Gastrocnemius medialis (tissue), 4 donors: ENCODE data around the gene ADD3. TPM values are rescaled to one million over a fixed set of nuclear protein-coding genes. Genes with fewer than 3 reads are reported as not detected.
A peak's percentile ranks its signal among the peaks of the same experiment; 100 is the strongest.

ENCODE experiments used
- ATAC-seq, 2 donors: fragments of 150-250 bp; one replicate each; pipeline ENCODE4 v1.9.1; 2016
- DNase-seq, 2 donors: peaks; one replicate each; pipeline ENCODE4 v3.0.0-alpha.2; 2019
- H3K27ac ChIP-seq, 4 donors: fragments of 200-600 bp; sonication (generic); 1 replicate in 1 of 4; 2 replicates in 3 of 4; pipeline ENCODE4 v1.5.1; 2016 to 2018; ENCODE audit warnings: mild to moderate bottlenecking in 2 of 4, moderate library complexity in 1 of 4
- H3K27me3 ChIP-seq, 3 donors: fragments of 200-600 bp; sonication (generic) in 2 of 3; 1 replicate in 1 of 3; 2 replicates in 2 of 3; pipeline versions ENCODE4 v1.5.1 to v1.6.0; 2016 to 2019; ENCODE audit warnings: mild to moderate bottlenecking in 1 of 3, moderate library complexity in 1 of 3
- H3K36me3 ChIP-seq, 2 donors: fragments of 200-600 bp; sonication (generic) in 1 of 2; one replicate each; pipeline ENCODE4 v1.5.1; 2017 to 2018
- H3K4me1 ChIP-seq, 2 donors: fragments of 200-600 bp; sonication (generic) in 1 of 2; one replicate each; pipeline ENCODE4 v1.5.1; 2016 to 2017; ENCODE audit warnings: mild to moderate bottlenecking in 2 of 2
- H3K4me3 ChIP-seq, 4 donors: fragments of 200-600 bp; sonication (generic) in 3 of 4; 1 replicate in 1 of 4; 2 replicates in 3 of 4; pipeline ENCODE4 v1.5.1; 2016 to 2019; ENCODE audit warnings: mild to moderate bottlenecking in 2 of 4
- H3K9me3 ChIP-seq, 3 donors: fragments of 200-600 bp; sonication (generic) in 2 of 3; 1 replicate in 1 of 3; 2 replicates in 2 of 3; pipeline ENCODE4 v1.5.1; 2016 to 2019
- POLR2A ChIP-seq, 2 donors: fragments of 450-650 bp; IDR thresholded peaks; one replicate each; pipeline ENCODE4 v1.6.1; 2017; ENCODE audit warnings: antibody characterized with exemption in 2 of 2, mild to moderate bottlenecking in 2 of 2, moderate library complexity in 2 of 2
- in situ Hi-C, 4 donors: fragments of 200-750 bp; cut with MboI; loops; one replicate each; pipeline versions ENCODE4 v1.15.0 to v1.8.0; 2017; ENCODE audit warnings: low sequenced_read_pairs in 4 of 4
- intact Hi-C: fragments of 100-400 bp; cut with DNase I; formaldehyde crosslinking; loops from one replicate; pipeline ENCODE4 v1.15.1; 2023; ENCODE audit warnings: low total_unique reads
- total RNA-seq, 4 donors: library from RNA; depleted of rRNA; stranded (reverse); fragments of >200 nt; gene quantifications; one replicate each; pipeline versions ENCODE4 v1.1.0 to v1.2.3, GENCODE V29; 2016
- TF ChIP-seq, protein P1 (sequence below), 5 experiments: fragments of 450-650 bp in 3 of 5; fragments of 200-600 bp in 2 of 5; sonication (generic) in 2 of 5; IDR thresholded peaks in 4 of 5; conservative IDR thresholded peaks in 1 of 5; 1 replicate in 4 of 5; 2 replicates in 1 of 5; pipeline ENCODE4 v1.5.1; 2016 to 2019; ENCODE audit warnings: antibody characterized with exemption in 5 of 5, mild to moderate bottlenecking in 3 of 5, moderate library complexity in 3 of 5

The ADD3 gene
- total RNA-seq, 4 donors from 2014 or later, result 16.0 to 31.3 (median 18.4) TPM

DNA sequence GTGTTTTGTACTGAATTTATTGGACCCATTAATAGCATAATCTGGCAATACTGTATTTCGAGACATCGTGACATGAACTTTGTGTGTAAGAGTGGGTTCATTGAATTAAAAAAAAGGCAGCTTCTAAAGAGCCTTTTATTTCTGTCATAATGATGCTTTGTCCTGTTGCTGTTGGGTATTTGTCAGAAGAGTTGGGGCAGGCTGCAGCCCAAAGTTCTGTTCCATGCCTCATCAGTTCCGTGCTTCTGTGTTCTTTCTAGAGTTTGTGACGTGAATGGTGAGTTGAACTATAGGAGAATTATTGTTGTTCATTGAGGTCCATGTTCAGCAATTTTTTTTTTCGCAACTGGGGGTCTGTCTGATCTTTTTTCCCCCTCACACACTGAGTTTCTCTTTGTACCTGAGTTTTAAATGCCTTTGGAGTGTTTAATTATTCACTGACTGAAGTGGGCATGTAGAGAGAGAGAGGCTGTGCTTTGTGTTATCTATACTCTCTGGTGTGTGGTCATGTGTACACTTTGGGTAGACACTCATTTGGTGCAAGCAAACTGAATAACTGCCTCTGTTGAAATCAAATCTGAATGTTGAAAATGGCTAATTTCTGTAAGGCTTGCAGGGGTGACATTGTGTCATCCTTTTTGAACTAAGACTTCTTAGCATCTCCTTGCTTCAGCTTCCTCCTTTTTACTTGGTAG is 69.8 kb downstream of the ADD3 start:
- intact Hi-C loops, result loop anchor here (5.0 kb wide), 1 partner anchor 70 kb away; the partner anchor contains the start of gene ADD3
- Histone ChIP-seq H3K4me1 (peaks cover 45 to 54% of the 10 kb centered on the region in 2 donors), H3K4me3 (peak overlapping the region; percentile 2 to 29 (median 10)), H3K27me3 (no peaks in the 10 kb centered on the region), H3K27ac (peak overlapping the region; percentile 31 to 67 (median 45)), H3K9me3 (no peaks in the 10 kb centered on the region), H3K36me3 (no peaks in the 10 kb centered on the region)
- TF ChIP-seq, protein P1, sequence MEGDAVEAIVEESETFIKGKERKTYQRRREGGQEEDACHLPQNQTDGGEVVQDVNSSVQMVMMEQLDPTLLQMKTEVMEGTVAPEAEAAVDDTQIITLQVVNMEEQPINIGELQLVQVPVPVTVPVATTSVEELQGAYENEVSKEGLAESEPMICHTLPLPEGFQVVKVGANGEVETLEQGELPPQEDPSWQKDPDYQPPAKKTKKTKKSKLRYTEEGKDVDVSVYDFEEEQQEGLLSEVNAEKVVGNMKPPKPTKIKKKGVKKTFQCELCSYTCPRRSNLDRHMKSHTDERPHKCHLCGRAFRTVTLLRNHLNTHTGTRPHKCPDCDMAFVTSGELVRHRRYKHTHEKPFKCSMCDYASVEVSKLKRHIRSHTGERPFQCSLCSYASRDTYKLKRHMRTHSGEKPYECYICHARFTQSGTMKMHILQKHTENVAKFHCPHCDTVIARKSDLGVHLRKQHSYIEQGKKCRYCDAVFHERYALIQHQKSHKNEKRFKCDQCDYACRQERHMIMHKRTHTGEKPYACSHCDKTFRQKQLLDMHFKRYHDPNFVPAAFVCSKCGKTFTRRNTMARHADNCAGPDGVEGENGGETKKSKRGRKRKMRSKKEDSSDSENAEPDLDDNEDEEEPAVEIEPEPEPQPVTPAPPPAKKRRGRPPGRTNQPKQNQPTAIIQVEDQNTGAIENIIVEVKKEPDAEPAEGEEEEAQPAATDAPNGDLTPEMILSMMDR (IDR thresholded peaks at IDR 0.05 in 4 of 5, conservative IDR thresholded peaks at IDR 0.05 in 1 of 5), result no peak
- no peak for TF ChIP-seq POLR2A (IDR thresholded peaks at IDR 0.05)
- in situ Hi-C loops, result no loop called here
- DNase-seq (no peak), ATAC-seq (no peak)

DNA sequence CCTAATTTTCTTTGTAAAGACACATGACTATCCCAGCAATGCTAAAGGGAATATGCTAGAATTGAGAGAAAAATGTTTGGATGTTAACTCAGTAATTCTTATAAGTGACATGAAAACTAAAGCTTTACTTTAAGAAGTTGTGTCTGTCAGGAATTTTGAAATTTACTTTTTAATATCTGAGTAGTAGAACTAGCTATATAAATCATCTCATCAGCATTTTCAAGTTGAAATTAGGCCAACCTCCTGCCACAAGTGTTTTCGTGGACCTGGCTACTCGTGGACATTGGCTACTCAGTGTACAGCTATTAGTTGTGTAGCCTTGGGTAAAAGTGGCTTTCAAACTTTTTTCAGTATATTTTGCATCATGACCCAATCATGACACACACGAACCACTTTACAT is 70.5 kb downstream of the ADD3 start:
- TF ChIP-seq, protein P1 (IDR thresholded peaks at IDR 0.05 in 4 of 5, conservative IDR thresholded peaks at IDR 0.05 in 1 of 5), result no peak
- TF ChIP-seq POLR2A (IDR thresholded peaks at IDR 0.05), result no peak
- H3K4me1 ChIP-seq, result peaks cover 45 to 54% of the 10 kb centered on the region in 2 donors
- H3K9me3 ChIP-seq, result no peaks in the 10 kb centered on the region
- no peak for ATAC-seq
- in situ Hi-C loops (no loop called here), intact Hi-C loops (loop anchor here (5.0 kb wide), 1 partner anchor 71 kb away; the partner anchor contains the start of gene ADD3)
- no peaks in the 10 kb centered on the region for H3K36me3 ChIP-seq
- no peak for DNase-seq
- H3K27ac ChIP-seq, result peak overlapping the region; percentile 31 to 67 (median 45)
- no peak overlapping the region for H3K4me3 ChIP-seq
- no peaks in the 10 kb centered on the region for H3K27me3 ChIP-seq

DNA sequence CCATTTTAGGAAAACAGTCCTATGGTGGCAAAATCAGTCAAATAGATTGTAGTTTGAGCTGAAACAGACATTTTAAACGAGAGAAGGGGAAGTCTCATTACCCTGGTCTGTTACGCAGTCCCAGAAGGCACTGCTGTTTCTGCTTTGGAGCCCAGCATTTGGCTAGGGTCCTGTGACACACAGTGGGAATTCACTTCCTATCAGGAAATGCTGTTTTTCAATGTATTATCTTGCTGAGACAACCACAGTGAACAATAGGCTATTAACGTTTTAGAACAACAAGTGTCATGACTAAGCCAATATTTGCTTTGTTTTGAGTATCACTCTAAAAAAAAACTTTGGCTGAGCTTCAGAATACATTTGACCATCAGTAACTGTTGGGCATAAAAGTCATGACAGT is 74.1 kb downstream of the ADD3 start:
- H3K36me3 ChIP-seq, result no peaks in the 10 kb centered on the region
- DNase-seq (no peak), ATAC-seq (peak; percentile 41 to 60)
- no peak overlapping the region for H3K4me3 ChIP-seq
- no peak for TF ChIP-seq POLR2A (IDR thresholded peaks at IDR 0.05)
- TF ChIP-seq, protein P1 (IDR thresholded peaks at IDR 0.05 in 4 of 5, conservative IDR thresholded peaks at IDR 0.05 in 1 of 5), result no peak
- in situ Hi-C loops (no loop called here), intact Hi-C loops (no loop called here)
- peak overlapping the region; percentile 40 to 61 (median 50) for H3K27ac ChIP-seq
- H3K4me1 ChIP-seq, result peaks cover 18 to 39% of the 10 kb centered on the region in 2 donors
- H3K27me3 ChIP-seq, result no peaks in the 10 kb centered on the region
- H3K9me3 ChIP-seq, result no peaks in the 10 kb centered on the region

DNA sequence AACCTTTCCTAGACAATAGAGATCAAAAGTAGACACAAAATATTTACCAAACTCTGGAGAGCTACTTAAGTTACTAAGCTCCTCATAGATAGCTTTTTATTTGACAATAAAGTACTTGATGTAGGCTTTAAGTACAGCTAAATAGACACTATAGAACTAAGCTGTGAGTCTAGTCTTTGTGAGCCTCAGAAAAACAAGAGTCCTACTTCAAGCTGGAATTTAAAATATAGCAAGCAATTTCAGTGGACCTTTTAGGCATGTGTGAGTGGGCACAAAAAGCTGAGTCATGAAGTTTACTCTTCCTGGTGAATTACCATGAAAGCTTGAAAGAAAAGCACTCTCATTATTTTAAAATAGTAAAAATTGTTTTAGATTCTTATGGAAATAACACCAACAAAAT is 76.1 kb downstream of the ADD3 start:
- ATAC-seq (no peak), DNase-seq (no peak)
- intact Hi-C loops, result no loop called here
- no peak overlapping the region for H3K4me3 ChIP-seq
- in situ Hi-C loops, result no loop called here
- TF ChIP-seq, protein P1 (IDR thresholded peaks at IDR 0.05 in 4 of 5, conservative IDR thresholded peaks at IDR 0.05 in 1 of 5), result no peak
- no peak for TF ChIP-seq POLR2A (IDR thresholded peaks at IDR 0.05)
- no peaks in the 10 kb centered on the region for H3K36me3 ChIP-seq
- peaks cover 6 to 25% of the 10 kb centered on the region in 2 donors for H3K4me1 ChIP-seq
- H3K27ac ChIP-seq, result no peak overlapping the region
- H3K9me3 ChIP-seq, result no peaks in the 10 kb centered on the region
- no peaks in the 10 kb centered on the region for H3K27me3 ChIP-seq
